Lower lobe of right lung (tissue), 2 donors: ENCODE results near the gene GFRA1. TPM values are rescaled to one million over a fixed set of nuclear protein-coding genes. Genes with fewer than 3 reads are reported as not detected.
"Not testable (repeated sequence)": the region's sequence is repeated elsewhere in the genome, so short reads cannot be mapped to it uniquely, and the experiment has no call there.

ENCODE experiments used
- ATAC-seq, 2 donors: fragments of 200-7000 bp; cut with Tn5 transposase; one replicate each; pipeline ENCODE4 v1.9.1; 2020 to 2022; ENCODE audit warnings: mild to moderate bottlenecking in 2 of 2, moderate library complexity in 2 of 2
- DNase-seq: peaks from one replicate; pipeline ENCODE4 v3.0.0-alpha.2; 2020
- H3K27ac ChIP-seq: fragments of 200-600 bp; one replicate; pipeline ENCODE4 v1.8.0; 2022
- H3K27me3 ChIP-seq: fragments of 200-600 bp; one replicate; pipeline ENCODE4 v1.8.0; 2022; ENCODE audit warnings: low read depth
- H3K36me3 ChIP-seq: fragments of 200-600 bp; one replicate; pipeline ENCODE4 v1.8.0; 2022; ENCODE audit warnings: mild to moderate bottlenecking
- H3K4me1 ChIP-seq: fragments of 200-600 bp; one replicate; pipeline ENCODE4 v1.8.0; 2022
- H3K4me3 ChIP-seq: fragments of 200-600 bp; one replicate; pipeline ENCODE4 v1.8.0; 2022; ENCODE audit warnings: mild to moderate bottlenecking
- H3K9me3 ChIP-seq: fragments of 200-600 bp; one replicate; pipeline ENCODE4 v1.8.0; 2022
- intact Hi-C: fragments of 100-400 bp; cut with DNase I; formaldehyde crosslinking; loops from one replicate; pipeline ENCODE4 v1.11.0; 2022
- total RNA-seq: library from RNA; stranded (reverse); fragmentation: NEBNext Ultra II Directional; extraction: Animal tissue kit (Norgen Biotek cat#: 25700); gene quantifications from one replicate; pipeline ENCODE4 v1.2.1, GENCODE V29; 2021
- TF ChIP-seq, protein P1 (sequence below): fragments of 200-600 bp; IDR thresholded peaks from one replicate; pipeline ENCODE4 v1.8.0; 2022; ENCODE audit warnings: antibody characterized with exemption, mild to moderate bottlenecking
- donor health status: DM: no; HTN: yes; CAD: no; lungs with severe emphysema.

The GFRA1 gene
- total RNA-seq, 1 donor from 2014 or later, result 9.8 TPM

DNA sequence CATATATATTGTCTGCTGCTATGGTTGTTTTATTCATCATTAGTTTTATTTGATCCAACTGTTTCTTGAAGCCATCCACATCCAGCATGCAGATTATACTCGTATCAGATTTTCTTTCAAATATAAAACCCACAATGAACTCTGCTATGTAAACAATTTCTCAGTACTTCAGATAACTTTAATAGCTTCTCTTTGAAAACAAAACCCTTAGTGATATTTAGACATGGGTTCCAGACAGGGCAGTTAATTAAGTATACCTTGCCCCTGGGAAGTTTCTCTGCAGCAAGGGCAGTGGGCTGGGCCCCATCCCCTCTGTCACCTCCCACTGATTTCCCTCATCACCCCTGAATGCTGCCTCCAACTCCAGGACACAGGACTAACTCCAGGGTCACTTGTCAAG is 104.3 kb downstream of the GFRA1 start:
- H3K4me1 ChIP-seq, result no peaks in the 10 kb centered on the region
- no peaks in the 10 kb centered on the region for H3K27me3 ChIP-seq
- TF ChIP-seq, protein P1, sequence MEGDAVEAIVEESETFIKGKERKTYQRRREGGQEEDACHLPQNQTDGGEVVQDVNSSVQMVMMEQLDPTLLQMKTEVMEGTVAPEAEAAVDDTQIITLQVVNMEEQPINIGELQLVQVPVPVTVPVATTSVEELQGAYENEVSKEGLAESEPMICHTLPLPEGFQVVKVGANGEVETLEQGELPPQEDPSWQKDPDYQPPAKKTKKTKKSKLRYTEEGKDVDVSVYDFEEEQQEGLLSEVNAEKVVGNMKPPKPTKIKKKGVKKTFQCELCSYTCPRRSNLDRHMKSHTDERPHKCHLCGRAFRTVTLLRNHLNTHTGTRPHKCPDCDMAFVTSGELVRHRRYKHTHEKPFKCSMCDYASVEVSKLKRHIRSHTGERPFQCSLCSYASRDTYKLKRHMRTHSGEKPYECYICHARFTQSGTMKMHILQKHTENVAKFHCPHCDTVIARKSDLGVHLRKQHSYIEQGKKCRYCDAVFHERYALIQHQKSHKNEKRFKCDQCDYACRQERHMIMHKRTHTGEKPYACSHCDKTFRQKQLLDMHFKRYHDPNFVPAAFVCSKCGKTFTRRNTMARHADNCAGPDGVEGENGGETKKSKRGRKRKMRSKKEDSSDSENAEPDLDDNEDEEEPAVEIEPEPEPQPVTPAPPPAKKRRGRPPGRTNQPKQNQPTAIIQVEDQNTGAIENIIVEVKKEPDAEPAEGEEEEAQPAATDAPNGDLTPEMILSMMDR, result no peak
- DNase-seq, result no peak
- no peaks in the 10 kb centered on the region for H3K36me3 ChIP-seq
- H3K9me3 ChIP-seq, result no peaks in the 10 kb centered on the region
- no peak overlapping the region for H3K27ac ChIP-seq
- intact Hi-C loops, result no loop called here
- no peak overlapping the region for H3K4me3 ChIP-seq
- ATAC-seq, result no peak

DNA sequence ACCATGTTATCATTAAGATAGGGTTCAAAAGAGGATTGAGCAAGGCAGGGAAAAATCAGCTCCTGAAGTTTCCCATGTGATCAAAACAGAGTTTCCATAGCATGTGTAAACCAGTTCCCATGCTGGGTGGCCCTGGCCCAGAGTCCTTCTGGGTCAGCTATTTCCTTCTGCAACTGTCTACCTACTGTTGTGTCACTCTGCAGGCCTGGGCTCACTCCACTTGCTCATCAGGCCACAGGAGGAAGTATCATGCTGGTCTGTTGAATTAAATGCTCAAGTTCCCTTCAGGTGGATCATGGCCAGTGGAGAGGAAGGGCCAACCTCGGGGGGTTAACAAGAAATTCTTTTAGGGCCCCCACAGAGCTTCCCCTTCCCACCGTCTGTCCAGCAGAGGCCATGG is 104.7 kb downstream of the GFRA1 start:
- ATAC-seq (no peak), DNase-seq (no peak)
- Histone ChIP-seq H3K27me3 (no peaks in the 10 kb centered on the region), H3K4me1 (no peaks in the 10 kb centered on the region), H3K4me3 (no peak overlapping the region), H3K9me3 (no peaks in the 10 kb centered on the region), H3K27ac (no peak overlapping the region), H3K36me3 (no peaks in the 10 kb centered on the region)
- TF ChIP-seq, protein P1, result no peak
- intact Hi-C loops, result no loop called here

DNA sequence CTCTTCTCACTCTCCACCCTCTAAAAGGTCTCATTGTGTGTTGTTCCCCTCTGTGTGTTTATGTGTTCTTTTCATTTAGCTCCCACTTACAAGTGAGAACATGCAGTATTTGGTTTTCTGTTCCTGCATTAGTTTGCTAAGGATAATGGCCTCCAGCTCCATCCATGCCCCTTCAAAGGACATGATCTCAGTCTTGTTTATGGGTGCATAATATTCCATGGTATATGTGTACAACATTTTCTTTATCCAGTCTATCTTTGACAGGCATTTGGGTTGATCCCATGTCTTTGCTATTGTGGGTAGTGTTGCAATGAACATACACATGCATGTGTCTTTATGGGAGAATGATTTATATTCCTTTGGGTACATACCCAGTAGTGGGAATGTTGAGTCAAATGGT is 107.1 kb downstream of the GFRA1 start:
- DNase-seq, H3K4me3 ChIP-seq, H3K27me3 ChIP-seq, H3K4me1 ChIP-seq, H3K27ac ChIP-seq, H3K9me3 ChIP-seq, intact Hi-C loops, H3K36me3 ChIP-seq, ATAC-seq: not testable (repeated sequence)

DNA sequence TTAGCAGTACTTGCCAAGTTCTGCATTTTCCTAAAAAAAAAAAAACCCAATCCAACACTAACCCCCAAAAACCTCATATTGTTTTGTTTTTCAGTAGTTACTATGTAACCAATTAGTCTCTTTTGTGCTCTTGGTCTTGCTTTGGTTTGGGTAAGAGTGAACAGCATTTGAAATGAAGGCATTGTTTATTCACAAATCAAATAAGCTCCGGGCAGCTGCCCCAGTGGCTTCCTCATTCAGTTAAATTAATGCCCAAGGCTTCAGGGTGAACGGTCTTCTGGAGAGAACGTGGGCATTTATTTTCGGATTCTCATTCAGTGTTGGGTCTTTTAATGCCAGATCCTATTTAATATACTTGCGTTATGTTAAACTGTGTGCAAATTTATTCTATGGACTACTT is 108.7 kb downstream of the GFRA1 start:
- no peak for ATAC-seq
- H3K27ac ChIP-seq, result no peak overlapping the region
- TF ChIP-seq, protein P1, result no peak

DNA sequence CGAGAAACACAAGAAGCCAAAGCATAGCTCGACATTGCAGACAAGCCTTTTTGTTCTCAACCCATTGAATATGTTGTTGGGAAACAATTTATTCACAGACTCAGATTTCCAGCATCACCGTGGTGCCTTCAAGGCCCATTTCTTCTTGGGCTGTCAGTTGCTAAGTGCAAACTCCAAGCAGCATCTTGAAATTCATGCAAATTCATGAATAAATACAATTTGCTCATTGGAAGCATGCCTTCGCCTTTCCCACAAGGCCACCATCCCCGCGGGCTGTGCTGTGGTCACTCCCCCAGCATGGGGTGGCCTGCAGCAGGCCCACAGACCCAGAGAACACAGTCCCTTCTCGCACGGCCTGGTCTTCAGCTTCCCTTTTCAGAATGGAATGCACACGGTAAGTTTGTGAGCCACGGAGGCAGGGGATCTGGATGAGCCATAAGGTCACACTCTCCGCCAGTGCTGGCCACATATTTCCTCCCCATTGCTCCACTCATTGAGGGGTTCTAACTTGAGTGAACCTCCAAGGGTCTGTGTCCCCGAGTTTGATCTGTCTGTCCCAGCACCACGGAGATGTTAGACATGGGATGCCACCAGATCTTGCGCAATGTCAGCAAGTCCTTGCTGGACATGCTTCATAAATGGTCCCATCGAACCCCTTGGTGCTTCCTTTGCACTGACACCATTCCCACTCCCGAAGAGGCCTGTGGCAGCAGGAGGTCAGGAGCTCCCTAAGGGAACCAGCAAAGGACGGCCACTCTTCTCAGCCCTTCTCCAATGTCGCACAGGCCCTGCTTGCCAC is 109.5 kb downstream of the GFRA1 start:
- H3K4me3 ChIP-seq, result no peak overlapping the region
- no peaks in the 10 kb centered on the region for H3K4me1 ChIP-seq
- ATAC-seq (no peak), DNase-seq (no peak)
- intact Hi-C loops, result no loop called here
- TF ChIP-seq, protein P1, result no peak
- no peaks in the 10 kb centered on the region for H3K36me3 ChIP-seq
- no peaks in the 10 kb centered on the region for H3K9me3 ChIP-seq
- H3K27me3 ChIP-seq, result no peaks in the 10 kb centered on the region
- no peak overlapping the region for H3K27ac ChIP-seq

More for the DNA sequence above, 108.7 kb downstream of the GFRA1 start:
- intact Hi-C loops, result no loop called here
- no peak for DNase-seq
- H3K27me3 ChIP-seq, result no peaks in the 10 kb centered on the region
- H3K36me3 ChIP-seq, result no peaks in the 10 kb centered on the region
- H3K9me3 ChIP-seq, result no peaks in the 10 kb centered on the region
- no peaks in the 10 kb centered on the region for H3K4me1 ChIP-seq
- H3K4me3 ChIP-seq, result no peak overlapping the region

DNA sequence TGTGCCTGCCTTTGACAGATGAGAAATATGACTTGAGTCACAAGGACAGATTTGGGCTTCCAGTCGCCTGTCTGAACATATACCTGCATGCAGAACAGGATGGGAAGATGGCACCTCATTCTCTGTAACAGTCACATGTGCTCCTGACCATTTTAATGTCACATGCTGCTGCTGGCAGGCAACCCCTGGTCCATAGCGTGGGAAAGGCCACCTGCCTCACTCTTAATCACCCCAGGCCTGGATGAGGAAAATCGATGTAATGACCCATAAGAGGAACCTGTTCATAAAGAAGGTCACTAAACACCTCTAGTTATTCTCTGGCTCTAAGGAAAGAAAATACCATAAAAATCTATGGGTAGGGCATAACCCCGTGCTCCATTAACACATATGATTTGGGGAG is 110.2 kb downstream of the GFRA1 start:
- Histone ChIP-seq H3K4me1 (no peaks in the 10 kb centered on the region), H3K9me3 (no peaks in the 10 kb centered on the region), H3K27ac (no peak overlapping the region), H3K4me3 (no peak overlapping the region), H3K27me3 (no peaks in the 10 kb centered on the region), H3K36me3 (no peaks in the 10 kb centered on the region)
- TF ChIP-seq, protein P1, result no peak
- DNase-seq (no peak), ATAC-seq (no peak)
- intact Hi-C loops, result no loop called here
